ENCODE measurements around the gene GRIA4.

DNA sequence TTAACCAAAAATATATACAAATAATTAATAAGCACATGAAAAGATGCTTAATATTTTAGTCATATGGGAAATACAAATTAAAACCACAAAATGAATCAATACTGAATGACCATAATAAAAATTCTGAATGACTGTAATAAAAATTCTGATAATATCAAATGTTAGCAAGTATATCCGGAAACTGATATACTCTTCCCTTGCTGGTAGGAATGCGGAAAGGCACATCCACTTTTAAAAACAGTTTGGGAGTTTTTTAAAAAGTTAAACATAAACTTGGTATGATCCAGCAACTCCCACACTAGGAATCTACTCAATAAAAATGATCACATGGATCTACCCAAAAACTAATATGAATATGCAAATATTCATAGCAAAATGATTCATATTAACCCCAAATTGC, 30.8 kb upstream of the GRIA4 start:
- no peak for TF ChIP-seq CTCF (IDR thresholded peaks at IDR 0.05)
- no peak for TF ChIP-seq POLR2A (IDR thresholded peaks at IDR 0.05)
